Measurements from ENCODE around the gene LSAMP.

Gene LSAMP

GRCh38 chr3:115930922-115931321 lies 514.4 kb downstream of the LSAMP start:
- 54 to 69% methylated on average over 2 to 3 of the region's 3 CpGs for WGBS, 2 experiments
- Histone ChIP-seq H3K4me3 (ENCODE audit: insufficient read depth, low read depth, low read length) (no peak overlapping the region), H3K36me3 (ENCODE audit: control insufficient read depth, insufficient read depth, low read length) (no peaks in the 10 kb centered on the region), H3K27ac (ENCODE audit: insufficient read depth, low read depth, low read length, poor library complexity, severe bottlenecking) (no peak overlapping the region), H3K27me3 (ENCODE audit: control insufficient read depth, insufficient read depth, low read length, poor library complexity, severe bottlenecking) (no peaks in the 10 kb centered on the region), H3K9me3 (ENCODE audit: control insufficient read depth, low read length) (no peaks in the 10 kb centered on the region), H3K4me1 (ENCODE audit: control insufficient read depth, insufficient read depth, low read length) (peaks cover 8% of the 10 kb centered on the region)

- Histone ChIP-seq H3K27me3 (ENCODE audit: control insufficient read depth, insufficient read depth, low read length, poor library complexity, severe bottlenecking) (no peaks in the 10 kb centered on the region), H3K9me3 (ENCODE audit: control insufficient read depth, low read length) (no peaks in the 10 kb centered on the region), H3K4me1 (ENCODE audit: control insufficient read depth, insufficient read depth, low read length) (peaks cover 8% of the 10 kb centered on the region), H3K36me3 (ENCODE audit: control insufficient read depth, insufficient read depth, low read length) (no peaks in the 10 kb centered on the region), H3K27ac (ENCODE audit: insufficient read depth, low read depth, low read length, poor library complexity, severe bottlenecking) (no peak overlapping the region), H3K4me3 (ENCODE audit: insufficient read depth, low read depth, low read length) (no peak overlapping the region)
- WGBS, 2 experiments: 93 to 94% methylated on average over 2 of the region's 2 CpGs
Observed at GRCh38 chr3:115930168-115930567, 515.1 kb downstream of the LSAMP start.

GRCh38 chr3:115928376-115928775 lies 516.9 kb downstream of the LSAMP start:
- Histone ChIP-seq H3K4me1 (ENCODE audit: control insufficient read depth, insufficient read depth, low read length) (peaks cover 8% of the 10 kb centered on the region), H3K4me3 (ENCODE audit: insufficient read depth, low read depth, low read length) (no peak overlapping the region), H3K27me3 (ENCODE audit: control insufficient read depth, insufficient read depth, low read length, poor library complexity, severe bottlenecking) (no peaks in the 10 kb centered on the region), H3K27ac (ENCODE audit: insufficient read depth, low read depth, low read length, poor library complexity, severe bottlenecking) (no peak overlapping the region), H3K9me3 (ENCODE audit: control insufficient read depth, low read length) (no peaks in the 10 kb centered on the region), H3K36me3 (ENCODE audit: control insufficient read depth, insufficient read depth, low read length) (no peaks in the 10 kb centered on the region)
- 91 to 94% methylated on average over 1 of the region's 1 CpG for WGBS, 2 experiments

- H3K4me1 ChIP-seq (ENCODE audit: control insufficient read depth, insufficient read depth, low read length): peaks cover 8% of the 10 kb centered on the region
- no peaks in the 10 kb centered on the region for H3K27me3 ChIP-seq (ENCODE audit: control insufficient read depth, insufficient read depth, low read length, poor library complexity, severe bottlenecking)
- H3K36me3 ChIP-seq (ENCODE audit: control insufficient read depth, insufficient read depth, low read length): no peaks in the 10 kb centered on the region
- H3K27ac ChIP-seq (ENCODE audit: insufficient read depth, low read depth, low read length, poor library complexity, severe bottlenecking): no peak overlapping the region
- H3K4me3 ChIP-seq (ENCODE audit: insufficient read depth, low read depth, low read length): no peak overlapping the region
- H3K9me3 ChIP-seq (ENCODE audit: control insufficient read depth, low read length): no peaks in the 10 kb centered on the region
Observed at GRCh38 chr3:115927197-115927596, 518.1 kb downstream of the LSAMP start.

GRCh38 chr3:115922681-115923347 lies 522.5 kb downstream of the LSAMP start:
- H3K36me3 ChIP-seq (ENCODE audit: control insufficient read depth, insufficient read depth, low read length): no peaks in the 10 kb centered on the region
- H3K4me3 ChIP-seq (ENCODE audit: insufficient read depth, low read depth, low read length): no peak overlapping the region
- H3K27me3 ChIP-seq (ENCODE audit: control insufficient read depth, insufficient read depth, low read length, poor library complexity, severe bottlenecking): no peaks in the 10 kb centered on the region
- no peak overlapping the region for H3K27ac ChIP-seq (ENCODE audit: insufficient read depth, low read depth, low read length, poor library complexity, severe bottlenecking)
- H3K4me1 ChIP-seq (ENCODE audit: control insufficient read depth, insufficient read depth, low read length): no peaks in the 10 kb centered on the region
- H3K9me3 ChIP-seq (ENCODE audit: control insufficient read depth, low read length): no peaks in the 10 kb centered on the region
- WGBS, 2 experiments: 87 to 100% methylated on average over 1 of the region's 1 CpG

GRCh38 chr3:115921711-115922110 lies 523.6 kb downstream of the LSAMP start:
- H3K36me3 ChIP-seq (ENCODE audit: control insufficient read depth, insufficient read depth, low read length): no peaks in the 10 kb centered on the region

GRCh38 chr3:115918900-115919299 lies 526.4 kb downstream of the LSAMP start:
- H3K27me3 ChIP-seq (ENCODE audit: control insufficient read depth, insufficient read depth, low read length, poor library complexity, severe bottlenecking): no peaks in the 10 kb centered on the region
- H3K4me1 ChIP-seq (ENCODE audit: control insufficient read depth, insufficient read depth, low read length): no peaks in the 10 kb centered on the region
- no peak overlapping the region for H3K27ac ChIP-seq (ENCODE audit: insufficient read depth, low read depth, low read length, poor library complexity, severe bottlenecking)
- 89 to 92% methylated on average over 2 of the region's 2 CpGs for WGBS, 2 experiments
- no peaks in the 10 kb centered on the region for H3K9me3 ChIP-seq (ENCODE audit: control insufficient read depth, low read length)
- no peak overlapping the region for H3K4me3 ChIP-seq (ENCODE audit: insufficient read depth, low read depth, low read length)
- H3K36me3 ChIP-seq (ENCODE audit: control insufficient read depth, insufficient read depth, low read length): no peaks in the 10 kb centered on the region

More at GRCh38 chr3:115921711-115922110, 523.6 kb downstream of the LSAMP start:
- Histone ChIP-seq H3K9me3 (ENCODE audit: control insufficient read depth, low read length) (no peaks in the 10 kb centered on the region), H3K27me3 (ENCODE audit: control insufficient read depth, insufficient read depth, low read length, poor library complexity, severe bottlenecking) (no peaks in the 10 kb centered on the region), H3K4me1 (ENCODE audit: control insufficient read depth, insufficient read depth, low read length) (no peaks in the 10 kb centered on the region), H3K27ac (ENCODE audit: insufficient read depth, low read depth, low read length, poor library complexity, severe bottlenecking) (no peak overlapping the region), H3K4me3 (ENCODE audit: insufficient read depth, low read depth, low read length) (no peak overlapping the region)

- no peak overlapping the region for H3K4me3 ChIP-seq (ENCODE audit: insufficient read depth, low read depth, low read length)
- no peaks in the 10 kb centered on the region for H3K4me1 ChIP-seq (ENCODE audit: control insufficient read depth, insufficient read depth, low read length)
- H3K9me3 ChIP-seq (ENCODE audit: control insufficient read depth, low read length): no peaks in the 10 kb centered on the region
- H3K27me3 ChIP-seq (ENCODE audit: control insufficient read depth, insufficient read depth, low read length, poor library complexity, severe bottlenecking): no peaks in the 10 kb centered on the region
- H3K36me3 ChIP-seq (ENCODE audit: control insufficient read depth, insufficient read depth, low read length): no peaks in the 10 kb centered on the region
- 96 to 100% methylated on average over 1 of the region's 1 CpG for WGBS, 2 experiments
- no peak overlapping the region for H3K27ac ChIP-seq (ENCODE audit: insufficient read depth, low read depth, low read length, poor library complexity, severe bottlenecking)
Observed at GRCh38 chr3:115916866-115917265, 528.4 kb downstream of the LSAMP start.

- H3K9me3 ChIP-seq (ENCODE audit: control insufficient read depth, low read length): no peaks in the 10 kb centered on the region
- H3K4me3 ChIP-seq (ENCODE audit: insufficient read depth, low read depth, low read length): no peak overlapping the region
- H3K36me3 ChIP-seq (ENCODE audit: control insufficient read depth, insufficient read depth, low read length): no peaks in the 10 kb centered on the region
- WGBS, 2 experiments: 88 to 89% methylated on average over 1 of the region's 1 CpG
- H3K27ac ChIP-seq (ENCODE audit: insufficient read depth, low read depth, low read length, poor library complexity, severe bottlenecking): no peak overlapping the region
- no peaks in the 10 kb centered on the region for H3K4me1 ChIP-seq (ENCODE audit: control insufficient read depth, insufficient read depth, low read length)
- no peaks in the 10 kb centered on the region for H3K27me3 ChIP-seq (ENCODE audit: control insufficient read depth, insufficient read depth, low read length, poor library complexity, severe bottlenecking)
Observed at GRCh38 chr3:115915061-115915460, 530.2 kb downstream of the LSAMP start.

- 76 to 100% methylated on average over 2 to 4 of the region's 4 CpGs for WGBS, 2 experiments
- Histone ChIP-seq H3K27me3 (ENCODE audit: control insufficient read depth, insufficient read depth, low read length, poor library complexity, severe bottlenecking) (no peaks in the 10 kb centered on the region), H3K4me1 (ENCODE audit: control insufficient read depth, insufficient read depth, low read length) (no peaks in the 10 kb centered on the region), H3K9me3 (ENCODE audit: control insufficient read depth, low read length) (no peaks in the 10 kb centered on the region), H3K27ac (ENCODE audit: insufficient read depth, low read depth, low read length, poor library complexity, severe bottlenecking) (no peak overlapping the region), H3K36me3 (ENCODE audit: control insufficient read depth, insufficient read depth, low read length) (no peaks in the 10 kb centered on the region), H3K4me3 (ENCODE audit: insufficient read depth, low read depth, low read length) (no peak overlapping the region)
Observed at GRCh38 chr3:115913069-115913686, 532.1 kb downstream of the LSAMP start.
